ENCODE results near the gene CWC15.
"Not testable (repeated sequence)": the region's sequence is repeated elsewhere in the genome, so short reads cannot be mapped to it uniquely, and the experiment has no call there.

CWC15 gene

DNA sequence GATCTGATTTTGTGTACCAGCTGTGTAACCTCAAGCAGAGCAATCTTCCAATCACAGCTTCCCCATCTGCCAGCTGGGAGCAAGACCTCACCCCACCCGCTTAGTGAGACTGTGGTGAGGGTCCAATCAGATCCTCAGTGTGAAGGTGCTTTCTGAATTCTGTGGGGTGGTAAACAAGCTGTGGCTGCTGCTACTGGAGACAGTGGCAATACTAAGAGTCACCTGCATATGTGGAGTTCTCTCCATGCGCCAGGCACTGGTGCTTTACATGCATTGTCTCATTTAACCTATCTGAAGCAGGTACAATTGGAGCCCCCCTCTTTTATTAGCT lies 50.4 kb downstream of the CWC15 start:
- H3K4me3 ChIP-seq (ENCODE audit: control insufficient read depth, low read depth, low read length) = no peak overlapping the region
- TF ChIP-seq, protein P1, sequence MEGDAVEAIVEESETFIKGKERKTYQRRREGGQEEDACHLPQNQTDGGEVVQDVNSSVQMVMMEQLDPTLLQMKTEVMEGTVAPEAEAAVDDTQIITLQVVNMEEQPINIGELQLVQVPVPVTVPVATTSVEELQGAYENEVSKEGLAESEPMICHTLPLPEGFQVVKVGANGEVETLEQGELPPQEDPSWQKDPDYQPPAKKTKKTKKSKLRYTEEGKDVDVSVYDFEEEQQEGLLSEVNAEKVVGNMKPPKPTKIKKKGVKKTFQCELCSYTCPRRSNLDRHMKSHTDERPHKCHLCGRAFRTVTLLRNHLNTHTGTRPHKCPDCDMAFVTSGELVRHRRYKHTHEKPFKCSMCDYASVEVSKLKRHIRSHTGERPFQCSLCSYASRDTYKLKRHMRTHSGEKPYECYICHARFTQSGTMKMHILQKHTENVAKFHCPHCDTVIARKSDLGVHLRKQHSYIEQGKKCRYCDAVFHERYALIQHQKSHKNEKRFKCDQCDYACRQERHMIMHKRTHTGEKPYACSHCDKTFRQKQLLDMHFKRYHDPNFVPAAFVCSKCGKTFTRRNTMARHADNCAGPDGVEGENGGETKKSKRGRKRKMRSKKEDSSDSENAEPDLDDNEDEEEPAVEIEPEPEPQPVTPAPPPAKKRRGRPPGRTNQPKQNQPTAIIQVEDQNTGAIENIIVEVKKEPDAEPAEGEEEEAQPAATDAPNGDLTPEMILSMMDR (IDR thresholded peaks at IDR 0.05; ENCODE audit: control insufficient read depth, insufficient read depth, low read depth, low read length, missing control alignments) = no peak
- DNase-seq (ENCODE audit: low read depth) = no peak

DNA sequence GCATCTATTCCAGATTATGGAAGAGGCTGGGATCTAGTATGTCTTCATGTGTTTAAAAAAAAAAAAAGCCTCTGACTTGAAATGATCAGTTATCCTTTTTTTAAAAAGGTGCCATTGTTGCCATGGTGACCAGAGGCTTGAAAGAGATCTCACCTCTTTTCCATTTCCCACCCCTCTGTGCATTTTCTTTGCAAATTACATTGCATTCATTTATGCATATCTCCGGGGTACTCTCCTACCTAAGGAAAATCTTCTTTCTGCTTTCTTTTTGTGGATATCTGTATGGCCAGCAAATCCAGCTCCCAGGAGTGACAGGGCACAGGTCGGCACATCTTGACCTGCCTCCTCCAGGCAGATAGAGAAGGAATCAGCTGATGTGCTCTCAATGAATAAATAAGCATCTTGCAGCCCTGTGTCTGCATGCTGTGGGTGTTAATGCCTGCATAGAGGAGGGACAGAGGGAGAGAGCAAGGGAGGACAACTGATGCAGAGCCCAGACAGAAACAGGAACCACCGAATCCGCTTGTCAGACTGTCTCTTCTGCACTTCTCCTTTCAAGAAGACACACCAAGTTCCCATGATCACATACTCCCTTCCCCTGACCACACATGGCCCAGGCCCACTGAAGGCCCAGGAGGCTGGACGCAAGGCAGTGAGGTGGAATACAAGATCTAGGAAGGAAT lies 50.9 kb downstream of the CWC15 start:
- no peak for DNase-seq (ENCODE audit: low read depth)
- no peak overlapping the region for H3K4me3 ChIP-seq (ENCODE audit: control insufficient read depth, low read depth, low read length)
- TF ChIP-seq, protein P1 (IDR thresholded peaks at IDR 0.05; ENCODE audit: control insufficient read depth, insufficient read depth, low read depth, low read length, missing control alignments) = no peak

DNA sequence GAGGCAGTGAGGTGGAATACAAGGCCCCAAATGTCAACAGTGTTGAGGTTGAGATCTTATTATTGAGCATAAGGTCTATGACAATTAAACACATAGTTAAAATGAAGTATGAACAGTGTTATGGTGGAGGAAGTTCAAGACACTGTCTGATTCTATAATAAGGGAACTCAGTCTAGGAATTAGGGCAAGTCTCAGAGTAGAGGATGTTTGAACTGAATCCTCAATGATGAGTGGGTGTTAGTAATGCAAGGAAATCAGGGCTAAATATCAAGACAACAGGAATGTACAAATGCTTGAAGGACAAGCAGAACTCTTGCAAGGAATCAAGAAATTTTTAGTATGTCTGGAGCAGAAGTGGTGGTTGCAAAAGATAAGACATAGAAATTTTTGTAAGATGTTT lies 53.0 kb downstream of the CWC15 start:
- no peak for DNase-seq (ENCODE audit: low read depth)
- TF ChIP-seq, protein P1 (IDR thresholded peaks at IDR 0.05; ENCODE audit: control insufficient read depth, insufficient read depth, low read depth, low read length, missing control alignments) = no peak

DNA sequence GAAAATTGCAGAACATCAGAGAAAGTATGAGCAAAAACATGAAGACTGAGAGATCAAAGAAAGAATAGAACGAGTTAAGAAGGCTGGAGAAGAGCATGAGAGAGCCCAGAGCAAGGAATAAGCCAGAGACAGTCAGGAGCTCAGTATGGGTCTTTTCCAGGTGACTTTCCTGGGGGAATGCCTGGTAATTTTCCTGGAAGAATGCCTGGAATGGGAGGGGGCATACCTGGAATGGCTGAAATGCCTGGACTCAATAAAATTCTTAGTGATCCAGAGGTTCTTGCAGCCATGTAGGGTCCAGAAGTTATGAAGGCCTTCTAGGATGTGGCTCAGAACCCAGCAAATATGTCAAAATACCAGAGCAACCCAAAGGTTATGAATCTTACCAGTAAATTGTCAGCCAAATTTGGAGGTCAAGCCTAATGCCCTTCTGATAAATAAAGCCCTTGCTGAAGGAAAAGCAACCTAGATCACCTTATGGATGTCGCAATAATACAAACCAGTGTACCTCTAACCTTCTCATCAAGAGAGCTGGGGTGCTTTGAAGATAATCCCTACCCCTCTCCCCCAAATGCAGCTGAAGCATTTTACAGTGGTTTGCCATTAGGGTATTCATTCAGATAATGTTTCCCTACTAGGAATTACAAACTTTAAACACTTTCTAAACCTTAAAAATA lies 59.5 kb downstream of the CWC15 start:
- DNase-seq (ENCODE audit: low read depth); H3K4me3 ChIP-seq (ENCODE audit: control insufficient read depth, low read depth, low read length): not testable (repeated sequence)

More for the DNA sequence above, 53.0 kb downstream of the CWC15 start:
- H3K4me3 ChIP-seq (ENCODE audit: control insufficient read depth, low read depth, low read length) = no peak overlapping the region

DNA sequence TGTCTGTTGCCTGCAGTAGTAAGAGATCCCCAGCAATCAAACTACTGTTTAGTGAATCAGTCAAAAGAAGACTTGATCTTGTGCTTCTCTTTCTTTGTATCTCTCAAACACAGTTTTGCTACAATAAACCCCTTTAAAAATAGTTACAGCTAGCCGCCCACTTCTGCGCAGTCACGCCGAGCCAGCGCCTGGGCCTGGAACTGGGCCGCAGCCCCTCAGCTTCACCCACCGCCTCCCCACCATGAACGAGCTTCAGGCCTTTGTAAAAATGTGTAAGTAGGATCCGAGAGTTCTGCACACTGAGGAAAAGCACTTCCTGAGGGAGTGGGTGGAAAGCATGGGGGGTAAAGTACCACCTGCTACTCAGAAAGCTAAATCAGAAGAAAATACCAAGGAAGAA lies 60.5 kb downstream of the CWC15 start:
- TF ChIP-seq, protein P1 (IDR thresholded peaks at IDR 0.05; ENCODE audit: control insufficient read depth, insufficient read depth, low read depth, low read length, missing control alignments) = no peak
- no peak overlapping the region for H3K4me3 ChIP-seq (ENCODE audit: control insufficient read depth, low read depth, low read length)
- DNase-seq (ENCODE audit: low read depth) = no peak
